GM19463 (cell line): Measurements from ENCODE around the gene HPCAL1.

Source experiments
- ATAC-seq: cut with Tn5 transposase; IDR thresholded peaks from one replicate; pipeline ENCODE4 v1.9.1; 2021; ENCODE audit warnings: mild to moderate bottlenecking, moderate library complexity; ENCODE audit not compliant: unreplicated experiment

HPCAL1 gene

DNA sequence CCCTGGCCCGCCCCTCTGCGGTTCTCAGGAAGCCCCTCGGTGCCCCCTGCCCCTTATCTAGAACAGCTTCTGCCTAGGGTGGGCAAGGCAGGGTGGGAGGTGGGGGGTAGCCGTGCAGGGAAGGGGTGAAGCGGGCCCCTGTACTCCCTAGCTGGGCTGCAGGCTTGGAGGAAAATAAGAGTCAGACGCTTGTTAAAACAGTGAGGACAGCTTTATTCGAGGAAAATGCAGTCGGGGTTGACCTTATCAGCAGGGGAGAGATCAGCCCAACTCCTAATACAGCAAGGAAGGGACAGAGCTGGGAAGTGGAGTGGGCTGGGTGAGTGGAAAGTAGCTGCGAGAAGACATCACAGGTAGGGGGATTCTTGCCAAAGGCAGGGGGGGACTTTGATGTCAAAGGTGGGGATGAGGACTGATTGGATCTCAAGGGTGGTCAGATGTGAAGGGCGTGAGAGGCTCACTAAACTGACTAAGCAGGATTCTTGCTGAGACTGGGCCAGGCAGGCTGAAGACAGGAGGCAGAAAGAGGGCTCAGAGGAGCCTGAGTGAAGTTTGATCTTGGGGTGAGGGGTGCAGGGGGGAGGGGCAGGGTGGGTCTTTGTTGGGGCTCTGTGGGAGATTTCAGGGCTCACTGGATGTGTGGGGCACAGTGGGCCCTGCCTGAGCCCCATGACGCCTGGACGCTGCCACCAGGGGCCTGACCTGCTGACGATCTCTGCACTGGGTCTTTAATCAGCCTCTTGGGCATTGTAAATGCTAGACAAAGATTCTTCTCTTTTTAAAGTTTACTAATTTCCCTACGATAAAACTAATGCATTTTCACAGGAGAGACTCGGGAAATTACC lies 29.9 kb downstream of the HPCAL1 start:
- ATAC-seq, result no peak

DNA sequence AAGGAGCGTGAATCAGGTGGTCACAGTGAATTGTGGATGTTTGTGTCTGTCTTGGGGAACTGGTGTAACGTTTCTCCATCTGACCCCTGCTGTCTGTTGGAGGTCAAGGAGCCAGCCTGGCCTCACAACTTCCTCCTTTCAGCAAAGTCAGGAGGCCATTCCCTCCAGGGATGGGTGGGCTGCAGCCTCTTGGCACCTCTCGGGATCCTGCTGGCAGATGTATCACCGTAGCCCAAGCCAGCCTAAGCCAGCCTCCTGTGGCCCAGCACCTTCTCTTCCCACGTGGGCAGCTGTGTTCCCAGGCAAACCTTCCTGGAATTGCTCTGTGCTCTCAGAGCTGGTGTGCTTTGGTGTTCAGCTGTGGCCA lies 30.5 kb downstream of the HPCAL1 start:
- ATAC-seq, result no peak

DNA sequence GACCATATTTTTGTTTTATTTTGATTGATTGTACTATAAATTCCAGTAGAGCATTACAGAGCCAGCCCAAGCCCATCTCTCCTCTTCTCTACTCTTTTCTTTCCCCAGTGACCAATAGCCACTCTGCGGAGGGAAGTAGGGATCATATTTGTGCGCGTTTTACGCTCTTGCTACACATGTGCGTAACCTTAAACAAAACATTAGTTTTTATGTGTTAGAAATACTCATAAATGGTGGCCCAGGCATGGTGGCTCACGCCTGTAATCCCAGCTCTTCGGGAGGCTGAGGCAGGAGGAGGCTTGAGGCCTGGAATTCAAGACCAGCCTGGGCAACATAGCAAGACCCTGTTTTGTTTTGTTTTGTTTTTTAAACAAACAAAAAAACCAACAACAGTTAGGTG lies 31.3 kb downstream of the HPCAL1 start:
- no peak for ATAC-seq

DNA sequence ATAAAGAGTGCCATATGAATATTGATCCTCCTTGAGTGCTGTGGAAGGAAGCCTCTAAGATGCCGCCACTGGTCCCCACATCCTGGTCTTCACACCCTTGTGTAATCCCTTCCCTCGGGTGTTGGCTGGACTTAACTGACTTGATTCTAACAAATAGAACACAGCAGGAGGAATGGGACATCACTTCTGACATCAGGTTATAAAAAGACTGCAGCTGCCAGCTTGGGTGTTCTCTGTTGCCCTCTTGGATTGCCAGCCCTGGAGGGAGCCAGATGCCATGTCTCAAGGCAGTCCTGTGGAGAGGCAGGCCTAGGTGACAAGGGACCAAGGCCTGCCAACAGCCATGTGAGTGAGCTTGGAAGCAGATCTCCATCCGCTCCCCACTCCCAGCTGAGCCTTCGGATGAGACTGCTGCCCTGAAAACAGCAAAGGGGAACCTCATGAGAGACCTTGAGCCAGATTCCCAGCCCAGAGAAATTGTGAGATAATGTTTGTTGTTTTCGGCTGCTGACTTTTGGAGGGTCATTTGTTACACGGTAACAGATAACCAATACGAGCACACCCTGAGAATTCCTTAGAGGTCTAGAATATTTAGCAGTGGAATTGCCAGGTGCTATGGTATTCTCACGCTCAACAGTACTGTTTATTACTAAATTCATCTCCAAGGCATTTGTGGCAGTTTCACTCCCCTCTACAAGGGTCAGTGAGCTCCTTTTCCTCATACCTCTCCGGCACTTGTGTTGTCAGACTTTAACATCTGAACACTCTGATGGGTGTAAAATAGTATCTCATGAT lies 32.5 kb downstream of the HPCAL1 start:
- ATAC-seq, result no peak

DNA sequence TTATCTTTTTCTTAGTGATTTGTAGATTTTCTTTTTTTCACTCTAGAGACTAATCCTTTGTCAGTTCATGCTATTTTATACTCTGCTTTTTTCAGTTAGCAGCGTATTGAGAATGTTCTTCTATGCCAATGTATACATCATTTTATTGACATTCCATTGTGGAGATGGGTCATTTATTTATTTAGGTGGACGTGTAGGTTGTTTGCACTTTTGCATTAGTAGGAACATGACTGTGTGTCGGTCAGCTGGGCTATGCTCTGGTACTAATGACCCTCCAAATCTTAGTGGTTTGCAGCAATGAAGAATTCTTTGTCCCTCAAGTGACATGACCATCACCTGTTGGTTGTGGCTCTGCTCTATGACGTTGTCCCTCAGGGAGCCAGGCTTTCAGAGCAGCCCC lies 33.6 kb downstream of the HPCAL1 start:
- no peak for ATAC-seq

DNA sequence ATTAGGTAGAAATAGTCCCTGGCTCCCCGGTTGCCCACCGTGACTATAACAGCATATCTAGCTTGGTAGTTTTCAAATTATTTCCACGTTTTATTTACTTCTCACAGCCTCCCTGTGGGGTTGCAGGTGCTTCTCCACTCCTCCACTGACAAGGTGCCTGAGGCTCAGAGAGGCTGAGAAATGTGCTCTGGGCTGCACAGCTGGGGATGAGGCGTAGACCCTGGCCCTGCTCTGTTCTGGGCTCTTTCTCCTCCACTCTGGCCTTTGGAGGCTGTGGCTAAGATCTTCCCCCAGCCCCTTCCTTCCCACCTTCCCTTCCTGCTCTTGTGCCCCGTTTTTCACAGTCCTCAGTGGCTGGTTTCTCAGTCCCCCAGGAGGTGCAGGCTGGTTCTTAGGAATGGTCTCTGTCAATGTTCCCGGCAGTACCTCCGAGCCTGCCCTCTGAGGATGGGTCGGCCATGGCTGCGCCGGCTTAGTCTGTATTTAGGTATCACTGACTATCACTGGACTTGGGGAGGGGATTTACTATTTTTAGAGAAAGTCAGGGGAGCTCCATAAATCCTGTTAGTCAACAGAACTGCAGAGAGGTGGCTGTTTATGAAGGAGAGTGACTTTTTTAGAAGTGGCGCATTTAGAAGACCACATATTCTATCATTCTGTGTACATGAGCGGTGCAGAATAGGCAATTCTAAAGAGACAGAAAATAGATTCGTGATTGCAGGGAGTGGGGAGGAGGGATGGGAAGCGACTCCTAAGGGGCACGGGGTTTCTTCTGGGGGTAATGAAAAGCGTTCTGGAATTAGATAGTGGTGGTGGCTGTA lies 35.0 kb downstream of the HPCAL1 start:
- ATAC-seq, result no peak

DNA sequence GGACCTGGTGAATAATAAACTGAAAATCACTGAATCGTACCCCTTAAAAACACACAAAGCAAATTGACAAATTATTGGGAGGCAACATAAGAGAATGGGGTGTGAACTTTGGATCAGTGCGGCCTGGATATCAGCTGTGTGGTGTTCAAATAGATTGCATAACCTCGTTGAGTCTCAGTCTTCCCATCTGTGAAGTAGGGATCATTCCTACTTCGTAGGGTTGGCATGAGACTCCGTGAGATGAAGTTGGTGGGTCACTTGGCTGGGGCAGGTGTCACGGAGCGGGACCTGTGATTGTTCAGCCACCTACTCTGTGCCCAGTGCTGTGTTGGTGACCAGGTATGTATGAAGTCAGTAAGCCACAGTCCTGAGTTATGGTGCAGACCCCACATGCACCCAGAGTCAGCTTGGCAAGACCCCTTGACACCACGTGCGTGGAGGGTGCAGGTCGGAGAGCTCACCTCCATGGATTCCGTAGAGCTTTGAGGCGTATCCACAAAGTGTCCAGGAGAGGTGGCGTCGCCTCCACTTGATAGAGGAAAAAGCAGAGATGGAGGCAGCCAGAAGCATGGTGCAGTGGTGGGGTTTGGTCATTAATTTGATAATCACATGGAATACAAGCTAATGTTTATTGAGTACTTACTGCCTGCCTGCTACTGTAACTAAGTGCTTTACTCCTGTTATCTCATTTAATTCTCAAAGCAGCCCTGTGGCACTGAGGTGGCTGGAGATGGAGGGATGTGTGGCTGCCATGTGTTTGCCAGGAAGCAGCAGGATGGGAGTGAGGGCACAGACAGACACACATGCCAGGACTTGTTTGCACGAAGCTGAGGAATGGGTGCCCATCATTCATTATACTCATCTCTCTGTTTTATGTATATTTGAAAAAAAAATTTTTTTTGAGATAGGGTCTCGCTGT lies 35.8 kb downstream of the HPCAL1 start:
- no peak for ATAC-seq

DNA sequence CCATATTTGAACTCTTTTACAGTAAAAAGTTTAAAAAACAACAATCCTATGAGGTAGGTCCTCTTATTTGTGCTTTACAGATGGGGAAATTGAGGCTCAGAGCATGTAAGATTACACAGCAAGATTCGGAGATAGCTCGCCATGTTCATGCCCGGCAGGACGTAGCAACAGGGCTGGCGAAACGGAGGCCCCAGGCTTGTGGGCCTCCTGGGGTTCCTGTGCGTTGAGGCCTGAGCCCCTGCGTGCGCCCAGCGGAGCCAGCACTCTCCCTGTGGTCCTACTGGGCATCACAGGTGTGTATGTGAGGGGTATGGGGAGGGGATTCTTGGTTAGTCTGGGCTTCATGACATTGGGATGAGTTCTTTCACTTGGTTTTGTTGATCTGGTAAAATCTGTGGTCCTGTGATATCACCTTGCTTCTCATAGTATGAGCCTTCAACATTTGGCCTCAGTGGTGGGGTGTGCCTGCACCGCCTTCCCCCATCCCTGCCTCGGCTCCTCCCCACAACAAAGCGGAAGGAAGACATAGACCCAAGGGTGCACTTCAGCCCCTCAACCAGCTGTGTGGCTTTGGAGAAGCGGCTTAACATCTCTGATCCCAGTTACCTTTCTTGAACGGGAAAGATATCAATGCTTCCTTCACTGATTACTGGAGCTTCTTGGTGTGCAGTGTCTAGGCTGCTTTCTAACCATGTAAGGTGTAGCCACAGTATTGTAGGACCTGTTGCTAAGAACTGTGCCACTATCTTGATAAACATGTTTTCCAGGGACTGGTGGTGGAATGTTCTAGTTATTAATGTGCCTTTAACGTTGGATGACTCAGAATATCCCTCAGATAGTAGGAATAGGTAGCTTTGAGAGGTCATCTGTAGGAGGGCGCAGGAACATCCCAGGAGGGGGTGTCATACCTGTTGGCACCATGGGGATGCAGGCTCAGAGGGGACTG lies 37.2 kb downstream of the HPCAL1 start:
- no peak for ATAC-seq

DNA sequence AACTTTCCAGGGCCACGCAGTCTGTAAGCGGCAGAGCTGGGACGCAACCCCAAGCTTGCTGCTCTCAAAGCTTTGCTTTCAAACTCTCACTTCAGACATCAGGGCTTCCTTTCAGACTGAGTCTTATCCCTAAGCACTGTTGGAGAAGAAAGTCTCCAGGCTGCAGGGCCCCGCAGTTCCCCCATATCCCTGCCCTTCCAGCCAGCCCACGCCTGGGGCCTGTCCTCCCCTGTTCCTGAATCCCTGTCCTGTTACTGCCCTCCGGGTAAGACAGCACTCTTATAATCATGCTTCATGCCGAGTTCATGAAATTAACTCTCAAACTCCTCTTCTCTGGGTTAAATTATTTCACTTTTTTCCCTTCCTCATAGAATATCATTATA lies 37.9 kb downstream of the HPCAL1 start:
- ATAC-seq, result no peak

DNA sequence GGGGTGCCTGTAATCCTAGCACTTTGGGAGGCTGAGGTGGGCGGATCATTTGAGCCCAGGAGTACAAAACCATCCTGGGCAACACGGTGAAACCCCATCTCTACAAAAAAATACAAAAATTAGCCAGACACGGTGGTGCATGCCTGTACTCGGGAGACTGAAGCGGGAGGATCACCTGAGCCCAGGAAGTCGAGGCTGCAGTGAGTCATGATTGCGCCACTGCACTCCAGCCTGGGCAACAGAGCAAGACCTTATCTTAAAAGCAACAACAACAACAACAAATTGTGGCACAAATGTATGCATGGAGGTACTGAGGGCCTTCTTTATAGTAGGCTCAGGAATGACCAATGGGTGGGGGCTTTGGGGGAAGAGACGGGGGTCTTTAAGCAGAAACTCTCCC lies 38.5 kb downstream of the HPCAL1 start:
- no peak for ATAC-seq

DNA sequence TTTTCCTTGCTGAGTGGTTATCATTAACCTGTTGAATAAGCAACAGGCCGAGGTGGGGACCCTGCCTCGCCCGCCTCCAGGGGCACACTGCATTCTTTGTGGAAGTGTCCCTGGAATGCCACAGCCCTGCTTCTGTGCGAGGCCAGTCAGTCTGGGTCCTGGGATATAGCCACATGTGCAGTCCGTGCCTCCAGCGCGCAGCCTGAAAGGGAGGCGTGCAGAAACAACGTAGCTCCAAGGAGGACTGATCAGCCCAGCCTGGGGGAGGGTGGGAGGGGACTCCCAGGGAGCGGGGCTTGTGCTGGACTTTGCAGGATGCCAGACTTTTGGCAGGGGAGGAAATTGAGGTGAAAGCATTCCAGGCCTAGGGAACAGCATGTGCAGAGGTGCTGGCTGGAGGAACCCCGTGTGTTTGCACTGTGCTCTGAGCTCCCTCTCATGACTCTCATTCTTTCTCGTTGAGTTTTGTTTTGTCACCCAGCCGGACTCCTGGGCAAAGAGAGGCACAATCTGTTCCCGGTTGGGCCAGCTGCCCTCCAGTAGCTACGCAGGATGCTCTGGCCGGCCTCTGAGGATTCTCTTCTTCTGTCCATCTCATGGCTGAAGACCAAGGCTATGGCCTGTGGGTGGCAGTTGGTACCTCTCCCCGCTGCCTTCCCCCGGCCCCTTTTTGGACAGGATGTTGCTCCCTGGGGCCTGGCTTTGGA lies 39.7 kb downstream of the HPCAL1 start:
- ATAC-seq, result no peak

DNA sequence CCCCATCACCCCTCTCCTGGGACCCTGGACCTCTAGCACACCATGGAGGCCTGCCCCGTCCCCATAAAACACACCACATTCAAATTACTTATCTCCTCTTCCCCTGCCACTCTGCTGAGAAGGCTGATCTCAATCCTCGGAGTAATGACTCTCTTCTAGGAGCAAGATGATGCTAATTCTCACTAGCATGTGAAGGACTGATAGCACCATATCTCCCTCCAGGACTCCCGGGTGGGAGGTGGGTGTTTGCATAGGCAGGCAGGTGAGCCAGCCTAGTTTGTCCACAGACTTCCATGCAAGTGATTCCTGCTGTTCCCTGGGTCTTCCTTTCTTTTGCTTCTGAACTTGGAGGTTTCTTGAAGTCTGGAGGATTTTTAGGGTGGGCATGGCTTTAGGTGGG lies 40.5 kb downstream of the HPCAL1 start:
- no peak for ATAC-seq

DNA sequence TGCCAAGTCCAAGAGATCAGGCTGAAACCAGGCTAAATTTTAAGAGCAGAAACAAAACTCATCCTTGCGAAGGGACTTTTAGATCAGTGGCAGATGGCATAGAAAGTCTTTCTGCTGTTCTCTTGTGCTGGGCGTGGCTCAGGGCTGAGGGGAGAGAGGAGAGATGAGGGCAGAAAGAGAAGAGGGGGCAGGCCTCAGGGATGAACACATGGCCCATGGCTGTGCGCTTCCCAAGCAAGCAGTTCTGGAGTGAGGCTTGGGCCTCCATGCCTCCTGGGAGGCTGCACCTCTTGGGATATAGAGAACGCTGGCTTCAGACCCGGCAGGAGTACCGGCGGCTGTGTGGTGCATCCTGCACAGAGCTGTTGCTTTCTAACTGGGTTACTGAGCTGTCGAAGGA lies 41.0 kb downstream of the HPCAL1 start:
- ATAC-seq, result no peak

DNA sequence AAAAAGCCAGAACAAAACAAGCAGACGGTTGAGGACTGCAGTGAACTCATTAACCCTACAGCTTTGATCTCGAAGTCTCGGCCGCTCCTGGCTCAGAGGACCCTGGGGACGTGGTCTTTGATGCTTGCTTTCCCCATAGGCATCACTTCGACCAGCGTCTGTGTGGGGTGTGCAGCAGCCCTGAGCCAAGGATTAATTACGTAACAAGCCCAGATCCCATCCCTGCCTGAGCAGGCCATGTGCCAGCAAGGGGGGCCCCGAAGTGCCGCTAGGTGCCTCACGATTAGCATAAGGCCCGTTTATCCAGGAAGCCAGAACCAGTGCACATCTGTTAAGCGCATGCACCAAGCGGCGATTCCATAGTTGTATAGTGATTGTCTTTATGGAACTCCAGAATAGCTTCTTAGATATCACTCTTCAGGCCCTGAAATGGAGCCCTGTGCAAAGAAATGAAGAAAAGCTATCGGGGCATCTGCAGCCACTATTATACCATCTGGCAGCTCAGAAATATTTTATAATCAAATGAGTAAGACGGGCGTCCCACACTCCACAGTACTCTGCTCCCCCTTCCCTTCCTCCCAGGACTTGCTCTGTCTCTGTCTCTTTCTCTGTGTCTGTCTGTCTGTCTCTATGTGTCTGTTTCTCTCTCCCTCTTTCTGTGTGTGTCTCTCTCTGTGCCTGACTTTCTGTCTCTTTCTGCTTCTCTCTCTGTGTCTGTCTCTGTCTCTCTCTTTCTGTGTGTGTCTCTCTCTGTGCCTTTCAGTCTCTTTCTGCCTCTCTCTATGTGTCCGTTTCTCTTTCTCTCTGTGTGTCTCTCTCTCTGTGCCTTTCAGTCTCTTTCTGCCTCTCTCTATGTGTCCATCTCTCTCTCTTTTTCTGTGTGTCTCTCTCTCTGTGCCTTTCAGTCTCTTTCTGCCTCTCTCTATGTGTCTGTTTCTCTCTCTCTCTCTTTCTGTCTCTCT lies 41.7 kb downstream of the HPCAL1 start:
- no peak for ATAC-seq

DNA sequence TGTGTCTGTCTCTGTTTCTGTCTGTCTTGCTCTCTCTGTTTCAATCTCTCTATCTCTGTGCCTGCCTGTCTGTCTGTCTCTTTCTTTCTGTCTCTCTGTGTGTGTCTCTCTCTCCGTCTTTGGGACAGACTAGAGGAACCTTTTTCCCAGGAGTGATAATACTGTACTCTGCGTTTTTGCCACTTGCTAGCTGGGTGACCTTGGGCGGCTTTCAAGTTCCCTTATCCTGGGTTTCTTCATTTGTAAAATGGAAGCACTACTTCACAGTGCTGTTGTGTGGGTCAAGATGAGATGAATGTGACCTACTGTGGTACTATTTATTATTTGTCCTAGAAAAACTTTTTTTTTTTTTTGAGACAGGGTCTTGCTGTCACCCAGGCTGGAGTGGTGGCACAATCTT lies 42.4 kb downstream of the HPCAL1 start:
- no peak for ATAC-seq

DNA sequence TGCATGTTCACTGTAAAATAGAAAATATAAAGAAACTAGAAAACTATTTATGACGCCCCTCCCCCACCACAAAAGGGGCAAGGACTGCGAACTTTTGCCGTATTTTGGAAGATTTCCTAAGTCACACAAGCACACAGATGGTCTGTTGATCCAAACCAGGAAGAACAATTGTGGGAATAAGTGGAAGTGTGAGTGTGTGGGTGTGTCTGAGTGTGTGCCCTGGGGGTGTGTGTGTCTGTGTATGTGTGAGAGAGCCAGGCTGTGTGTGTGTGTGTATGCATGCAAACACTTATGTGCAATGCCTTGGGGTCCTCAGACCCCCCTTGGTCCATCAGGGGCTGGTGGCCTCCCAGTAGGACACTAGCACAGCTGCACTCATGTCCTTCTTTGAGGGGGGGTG lies 43.1 kb downstream of the HPCAL1 start:
- ATAC-seq, result no peak

DNA sequence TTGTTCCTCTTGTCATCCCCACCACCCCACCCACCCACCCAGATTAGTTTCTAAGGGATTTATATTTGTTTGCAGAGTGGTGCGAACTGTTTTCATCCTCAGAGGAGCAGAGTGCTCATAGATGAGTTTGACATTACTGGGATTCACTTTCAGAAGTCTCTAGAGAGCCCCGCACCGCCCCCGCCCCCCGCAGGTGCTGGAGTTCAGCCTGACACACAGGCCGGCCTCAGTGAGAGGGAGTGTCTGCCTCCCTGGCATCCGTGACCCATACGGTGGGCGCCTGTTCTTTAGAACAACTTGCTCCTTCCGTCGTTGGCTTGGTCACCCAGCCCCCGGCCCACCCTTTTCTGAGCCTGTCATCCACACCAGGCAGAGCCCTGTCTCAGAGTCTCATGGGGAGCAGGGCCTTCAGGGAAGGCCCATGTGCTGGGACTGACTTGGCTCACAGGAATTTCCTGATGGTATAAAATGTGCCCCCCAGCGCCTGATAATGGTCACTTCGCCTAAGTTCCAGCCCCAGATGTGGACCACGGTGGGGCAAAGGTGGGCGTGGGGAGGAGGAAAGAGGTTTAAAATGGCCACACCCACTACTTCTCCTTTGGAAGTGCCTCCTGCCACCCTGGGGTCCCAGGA lies 44.3 kb downstream of the HPCAL1 start:
- ATAC-seq, result no peak
